RCC 7860 (cell line): Measurements from ENCODE around the gene TNPO3.

Source experiments
- DNase-seq: peaks from one replicate; pipeline ENCODE4 v3.0.0-alpha.2; 2015; ENCODE audit warnings: low spot score
- FAIRE-seq: peaks from 2 replicates; lab custom pipeline; 2012; peaks lifted over from hg19 to GRCh38; lab: Jason Lieb, UNC

The TNPO3 gene

DNA sequence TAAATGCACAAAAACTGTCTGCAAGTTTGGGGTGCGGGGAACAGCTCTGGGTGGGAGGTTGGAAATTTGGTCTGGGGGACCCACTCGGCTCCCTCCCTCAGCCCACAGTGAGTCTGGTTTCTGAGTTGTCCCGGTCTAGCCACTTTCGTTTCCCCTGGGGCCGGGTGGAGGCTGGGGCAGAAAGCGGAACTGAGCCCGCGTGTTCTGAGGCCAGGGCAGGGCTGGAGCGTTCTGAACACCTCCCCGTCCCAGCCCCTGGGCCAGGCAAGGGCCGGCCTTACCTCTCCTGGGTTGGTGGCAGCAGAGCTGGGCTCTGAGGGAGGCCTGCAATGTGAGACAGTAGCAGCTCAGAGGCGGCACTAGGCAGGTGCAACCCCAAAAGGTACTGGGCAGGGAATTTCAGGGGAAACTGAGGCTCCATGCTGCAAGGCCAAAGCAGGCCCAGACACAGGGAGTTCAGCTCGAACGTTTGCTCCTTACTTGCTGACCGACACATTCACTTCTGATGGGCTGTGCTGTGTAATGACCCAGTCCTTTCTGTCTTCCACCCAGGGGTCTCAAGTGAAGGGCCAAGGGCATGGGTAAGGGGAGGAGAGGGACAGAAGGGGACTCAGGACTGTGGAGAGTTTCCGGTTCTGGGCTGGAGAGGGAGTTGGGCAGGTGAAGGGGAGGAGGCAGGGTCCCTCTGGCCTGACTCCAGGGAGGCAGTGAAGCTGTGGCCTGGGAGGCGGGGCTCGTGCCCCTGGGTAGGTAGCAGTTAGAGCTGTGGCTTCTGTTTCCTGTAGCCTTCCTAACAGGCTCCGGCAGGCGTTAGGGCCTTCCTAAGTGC is 114.2 kb downstream of the TNPO3 start:
- FAIRE-seq: no peak
- no peak for DNase-seq

DNA sequence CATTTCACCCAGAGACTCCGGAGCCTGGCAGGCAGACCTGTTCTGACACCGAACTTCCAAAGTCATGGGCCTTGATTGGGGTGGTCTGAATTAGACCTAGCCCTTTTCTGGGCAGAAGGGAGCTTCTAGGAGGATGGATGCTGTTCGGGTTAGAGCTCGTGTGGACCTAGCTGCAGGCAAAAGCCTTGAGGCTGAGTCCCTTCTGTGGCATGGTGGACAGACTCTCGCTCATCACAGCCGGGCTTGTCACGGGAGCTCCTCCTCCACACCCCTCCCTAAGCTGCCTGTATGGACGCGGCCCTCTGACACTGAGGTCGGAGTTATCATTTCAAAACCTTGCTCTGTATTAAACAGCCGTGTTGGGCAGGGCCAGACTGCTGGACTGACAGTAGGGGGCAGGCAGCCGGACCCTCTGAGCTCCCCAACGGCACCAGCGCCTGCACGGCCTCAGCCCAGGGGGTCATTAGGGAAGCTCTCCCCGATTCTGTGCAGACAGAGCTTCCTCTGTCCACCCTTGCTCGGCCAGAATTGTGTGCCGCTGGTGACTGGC is 115.0 kb downstream of the TNPO3 start:
- no peak for FAIRE-seq
- DNase-seq: no peak

DNA sequence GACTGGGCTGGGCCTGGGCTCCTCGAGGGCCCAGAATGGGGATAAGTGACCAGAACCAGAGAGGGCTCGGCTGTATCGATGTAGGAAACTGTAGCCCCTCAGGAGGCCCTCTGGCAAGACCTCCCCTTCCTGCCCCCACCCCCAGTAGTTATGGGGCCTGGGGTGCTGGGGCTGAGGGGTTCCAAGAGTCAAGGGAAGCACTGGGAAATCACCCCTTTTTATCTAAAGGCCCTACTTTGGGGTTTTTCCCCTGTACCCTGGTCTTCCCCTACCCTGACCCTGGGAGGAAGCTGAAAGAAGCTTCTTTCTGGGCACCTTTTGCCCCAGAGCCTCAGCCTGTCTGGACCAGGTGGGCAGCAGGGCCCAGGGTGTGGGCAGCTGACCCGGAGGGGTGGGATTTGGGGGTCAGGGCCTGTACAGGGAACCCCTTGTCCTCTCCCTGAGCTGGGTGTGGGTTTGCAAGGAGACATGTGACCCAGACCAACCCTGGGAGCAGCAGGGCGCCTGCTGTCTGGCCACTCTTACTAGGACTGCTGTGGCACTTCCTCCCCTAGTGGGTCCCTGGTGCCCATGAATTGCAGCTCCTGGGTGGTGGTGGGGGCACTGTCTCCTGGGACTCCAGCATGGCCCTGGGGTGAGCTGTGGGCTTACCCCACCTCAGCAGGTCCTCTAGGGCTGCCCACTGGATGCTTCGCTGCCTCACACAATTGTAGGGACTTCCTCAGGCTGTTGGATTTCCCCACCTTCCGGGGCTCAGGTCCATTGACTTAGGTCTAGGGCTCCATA is 115.6 kb downstream of the TNPO3 start:
- FAIRE-seq: no peak
- no peak for DNase-seq

DNA sequence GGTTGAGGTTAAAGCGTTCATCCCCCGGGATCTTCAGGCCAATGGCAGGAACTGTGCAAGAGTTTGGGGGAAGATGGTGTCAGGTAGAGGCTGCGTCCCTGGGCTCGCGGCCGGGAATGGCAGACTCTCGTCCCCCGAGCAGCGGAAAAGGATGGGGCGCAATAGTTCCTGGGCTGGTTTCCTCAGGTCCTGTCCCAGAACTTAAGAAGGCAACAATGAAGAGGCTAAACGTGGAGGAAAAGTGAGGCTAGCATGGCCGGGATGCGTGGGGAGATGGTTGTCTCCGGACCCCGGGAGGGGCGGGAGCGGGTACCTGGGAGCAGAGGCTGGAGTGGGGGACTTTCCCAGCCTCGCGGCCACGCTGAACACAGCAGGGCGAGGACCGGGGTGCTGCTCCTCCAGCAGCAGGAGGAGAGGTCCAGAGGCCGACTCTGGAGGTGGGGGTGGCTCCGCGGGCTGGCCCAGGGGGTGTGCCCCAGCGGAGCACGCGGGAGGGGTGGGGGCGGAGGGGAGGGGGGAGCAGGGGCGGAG is 116.3 kb downstream of the TNPO3 start:
- FAIRE-seq (no peak), DNase-seq (no peak)

DNA sequence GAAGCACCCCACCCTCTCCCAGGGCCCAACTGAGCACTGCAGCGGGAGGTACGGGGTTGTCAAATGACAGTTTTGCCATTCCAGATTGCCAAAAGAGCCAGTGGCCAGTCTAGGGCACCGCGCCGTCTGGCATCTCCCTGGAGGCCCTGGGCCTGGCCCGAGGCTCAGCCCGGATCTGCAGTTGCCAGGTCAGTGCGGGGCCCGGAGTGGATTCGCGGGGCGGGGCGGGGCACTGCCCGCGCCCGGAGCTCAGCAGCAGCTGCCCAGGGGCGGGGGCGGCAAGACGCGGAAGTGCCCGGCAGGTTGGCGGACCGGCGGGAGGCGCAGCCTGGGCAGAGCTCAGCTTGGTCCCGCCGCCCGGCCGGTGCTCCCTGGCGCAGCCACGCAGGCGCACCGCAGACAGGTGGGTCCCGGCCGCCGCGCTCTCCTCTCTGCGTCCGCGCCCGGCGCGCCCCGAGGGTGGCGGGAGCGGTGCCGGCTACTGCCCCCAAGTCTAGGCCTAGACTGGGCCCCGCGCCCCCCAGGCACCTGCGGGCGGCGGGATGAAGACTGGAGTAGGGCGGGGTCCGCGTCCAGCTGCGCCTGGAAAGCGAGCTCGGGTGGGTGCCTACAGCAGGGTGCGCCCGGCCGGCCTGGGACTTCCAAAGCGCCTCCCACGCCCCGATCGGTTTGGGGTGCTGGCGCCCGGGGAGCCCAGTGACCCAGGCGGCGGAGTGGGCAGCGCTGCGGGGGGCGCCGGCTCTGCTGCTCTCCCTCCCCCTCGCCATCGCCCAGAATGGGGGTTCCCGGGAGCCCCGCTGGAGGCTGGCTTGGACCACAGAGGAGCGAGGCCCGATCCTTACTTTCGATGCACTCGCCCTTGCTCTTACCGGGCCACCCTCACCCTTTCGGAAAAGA is 117.0 kb downstream of the TNPO3 start, which contains the start of gene IRF5:
Gene IRF5, plus strand, starts transcription at position 281 of the 897 bp plus-strand sequence. CDS start 4,155 bp downstream, outside the sequence.
- DNase-seq (peak; percentile 53), FAIRE-seq (no peak)

DNA sequence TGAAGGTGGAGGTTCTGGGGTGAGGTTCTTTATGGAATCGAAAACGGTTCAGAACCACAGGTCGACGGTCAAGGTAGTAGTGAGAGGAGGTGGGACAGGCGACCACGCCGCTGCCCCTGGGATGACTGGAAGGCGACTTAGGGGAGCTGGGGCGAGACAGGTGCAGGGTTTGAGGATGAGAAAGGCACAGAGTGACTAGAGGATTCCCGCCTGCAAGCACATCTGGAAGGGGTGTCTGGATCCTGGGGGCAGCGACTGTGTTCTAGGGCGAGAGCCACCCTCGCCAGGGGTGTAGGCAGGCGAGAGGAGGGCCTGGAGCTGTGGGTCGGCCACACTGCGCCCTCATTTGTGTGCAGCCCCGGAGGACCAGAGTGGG is 117.7 kb downstream of the TNPO3 start:
- no peak for FAIRE-seq

DNA sequence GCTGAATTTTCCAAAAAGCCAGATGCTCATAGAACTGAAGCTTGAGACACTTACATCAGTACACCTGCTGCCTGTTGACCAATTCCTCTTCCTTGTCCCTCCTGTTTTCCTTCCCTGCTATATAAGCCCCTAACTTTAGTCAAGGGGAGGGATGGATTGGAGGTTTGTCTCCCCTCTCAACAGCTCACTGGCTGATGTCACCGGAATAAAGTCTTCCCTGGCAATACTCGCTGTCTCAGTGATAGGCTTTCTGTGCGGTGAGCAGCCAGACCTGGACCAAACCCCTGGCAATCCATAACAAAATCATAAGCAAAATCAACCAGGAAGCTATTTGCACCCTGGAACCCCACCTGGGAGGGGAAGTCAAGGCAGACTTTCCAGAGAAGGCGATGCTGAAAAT is 118.1 kb downstream of the TNPO3 start:
- DNase-seq (no peak), FAIRE-seq (no peak)

More for the DNA sequence above, 117.7 kb downstream of the TNPO3 start:
- no peak for DNase-seq

DNA sequence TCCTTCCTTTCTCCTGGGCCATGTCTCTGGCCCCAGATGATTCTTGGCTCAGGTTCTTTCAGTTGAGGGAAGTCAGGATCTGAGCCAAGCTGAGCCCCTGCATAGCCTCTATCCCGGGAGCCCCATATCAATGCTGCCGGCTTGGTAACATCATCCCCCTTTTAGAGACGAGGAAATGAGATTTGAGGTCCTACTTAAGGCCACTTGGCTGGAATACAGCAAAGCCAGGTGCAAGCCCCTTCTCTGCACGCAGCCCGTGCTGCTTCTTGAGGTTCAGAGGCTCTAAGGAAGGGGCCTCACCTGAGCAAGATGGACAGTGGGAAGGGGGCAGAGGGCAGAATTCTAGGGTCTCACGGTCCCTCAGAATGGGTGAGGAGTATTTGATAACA is 119.6 kb downstream of the TNPO3 start:
- FAIRE-seq: no peak
- DNase-seq: no peak

DNA sequence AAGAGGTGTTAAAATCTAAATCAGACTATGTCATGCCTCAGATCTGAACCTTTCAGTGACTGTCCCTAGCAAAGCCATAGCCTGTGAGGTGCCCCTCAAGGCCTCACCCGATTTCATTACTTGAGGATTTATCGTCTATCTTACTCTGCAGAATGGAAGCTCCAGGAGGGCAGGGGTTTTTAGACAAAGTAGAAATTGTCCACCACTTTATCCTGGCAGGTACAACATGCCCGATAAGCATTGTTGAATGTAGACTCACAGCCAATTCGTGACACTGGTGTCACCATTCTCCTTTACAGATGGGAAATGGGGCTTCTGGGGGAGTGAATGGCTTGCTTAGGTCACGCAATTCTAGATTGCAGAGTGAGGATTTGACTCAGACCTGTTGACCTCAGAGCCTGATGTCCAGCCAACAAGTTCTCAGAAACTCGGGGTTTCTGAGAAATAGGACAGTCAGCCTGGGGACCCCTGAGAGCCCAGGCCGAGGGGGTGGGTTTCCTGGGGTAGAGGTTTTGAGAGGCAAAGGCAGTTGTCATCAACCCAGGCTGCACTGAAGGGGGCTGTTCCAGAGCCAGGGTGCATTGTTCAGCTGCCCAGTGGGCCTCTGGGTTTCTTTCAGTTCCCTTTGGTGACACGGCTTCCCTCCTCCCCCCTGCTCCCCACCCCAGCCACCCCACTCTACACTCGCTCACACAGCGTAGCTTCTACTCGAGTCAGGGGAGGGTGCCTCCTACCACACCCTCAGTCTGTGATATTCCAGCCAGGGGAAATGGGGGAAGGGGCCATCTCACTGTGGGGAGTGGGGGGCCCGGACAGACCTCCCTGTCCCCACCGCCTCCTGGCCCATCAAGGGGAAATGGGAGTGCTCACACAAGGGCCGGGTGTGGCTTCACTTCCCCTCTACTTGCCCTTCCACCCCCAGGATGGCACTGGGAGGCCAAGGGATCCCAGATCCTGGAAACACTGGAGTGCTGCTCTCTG is 120.3 kb downstream of the TNPO3 start:
- DNase-seq (no peak), FAIRE-seq (no peak)

DNA sequence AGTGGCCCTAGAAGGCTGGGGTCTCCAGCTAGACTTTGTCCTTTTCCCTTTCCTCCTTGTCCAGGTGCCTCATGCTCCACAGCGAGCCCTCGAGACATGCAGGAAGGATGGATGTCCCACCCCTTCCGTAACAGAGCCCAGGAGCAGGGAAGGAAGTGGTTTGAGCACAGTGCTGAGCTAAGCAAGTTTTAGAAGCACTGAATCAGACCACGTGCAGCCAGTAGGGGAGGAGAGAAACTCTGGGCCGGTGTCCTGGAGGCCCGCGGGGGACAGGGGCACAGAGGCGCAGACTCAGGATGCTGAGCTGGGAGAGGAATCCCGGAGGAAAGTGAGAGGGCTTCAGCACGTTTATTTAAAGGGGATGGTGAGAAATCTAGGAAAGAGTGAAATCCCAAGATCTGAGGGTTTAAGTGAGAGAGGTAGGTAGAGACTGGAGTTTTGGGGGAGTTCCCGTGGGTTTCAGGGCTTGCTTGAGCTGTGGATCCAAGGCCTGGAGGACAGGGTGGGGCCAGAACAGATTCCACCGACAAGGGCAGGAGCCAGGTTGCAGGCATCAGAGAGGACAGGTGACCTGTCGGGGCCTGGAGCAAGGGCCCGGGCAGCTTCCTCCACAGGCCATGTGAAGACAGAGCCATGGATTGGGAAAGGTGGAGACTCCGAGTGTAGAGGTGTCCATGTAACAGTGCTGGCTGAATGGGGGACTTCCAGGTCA is 121.6 kb downstream of the TNPO3 start:
- FAIRE-seq (no peak), DNase-seq (no peak)

DNA sequence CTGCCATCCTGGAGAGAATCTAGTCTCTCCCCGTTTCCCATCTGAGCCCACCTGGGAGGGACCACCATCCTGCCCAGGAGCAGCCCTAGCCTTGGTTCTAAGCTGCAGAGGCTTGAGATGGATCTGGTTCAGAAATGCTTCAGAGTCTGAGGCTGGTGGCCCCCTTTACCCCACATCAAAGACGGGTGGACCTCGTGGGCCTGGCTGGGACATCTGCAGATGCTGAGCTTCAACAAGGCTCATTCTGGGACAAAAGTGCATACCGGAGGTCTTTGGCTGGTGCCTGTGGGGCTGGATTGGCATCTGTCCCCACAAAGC is 122.1 kb downstream of the TNPO3 start:
- FAIRE-seq (no peak), DNase-seq (no peak)

DNA sequence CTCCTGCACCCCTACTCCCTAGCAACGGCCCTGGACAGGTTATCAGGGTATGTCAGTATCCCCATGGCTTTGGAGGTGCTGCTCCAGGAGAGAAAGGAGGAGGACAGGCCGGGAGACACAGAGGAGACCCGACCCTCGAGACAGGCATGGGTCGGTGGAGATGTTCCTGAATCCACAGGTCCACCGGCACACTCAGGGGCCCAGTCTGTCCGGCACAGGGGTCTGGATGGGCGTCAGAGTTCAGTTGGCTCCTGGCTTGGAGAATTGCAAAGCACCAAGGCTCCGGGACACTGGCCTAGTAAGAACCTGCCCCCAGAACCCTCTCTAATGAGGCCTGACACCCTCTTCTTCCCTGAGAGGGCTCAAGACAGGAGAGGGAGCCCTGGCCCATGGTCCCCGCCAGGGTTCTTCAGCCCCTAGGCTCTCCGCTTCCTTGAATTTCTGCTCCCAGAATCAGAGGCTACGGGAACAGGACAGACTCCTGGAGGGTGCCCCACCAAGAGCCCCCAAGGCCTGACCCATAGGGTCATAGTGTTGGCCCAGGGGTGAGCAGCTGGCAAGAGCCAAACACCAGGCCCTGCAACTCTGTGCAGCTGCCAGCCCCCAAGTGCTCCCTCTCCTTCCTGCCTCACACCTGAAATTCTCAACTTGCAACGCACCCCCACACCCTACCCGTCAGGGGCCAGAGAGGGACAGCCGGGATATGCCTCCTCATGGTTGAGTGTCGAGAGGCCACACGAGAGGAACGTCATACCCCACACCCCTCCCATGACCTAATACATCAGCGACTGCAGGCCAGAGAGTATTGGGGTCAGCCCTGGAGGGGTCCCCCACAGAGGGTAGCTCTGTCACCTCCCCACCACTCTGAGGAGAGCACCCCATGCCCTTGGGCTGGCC is 122.7 kb downstream of the TNPO3 start:
- no peak for DNase-seq
- no peak for FAIRE-seq

DNA sequence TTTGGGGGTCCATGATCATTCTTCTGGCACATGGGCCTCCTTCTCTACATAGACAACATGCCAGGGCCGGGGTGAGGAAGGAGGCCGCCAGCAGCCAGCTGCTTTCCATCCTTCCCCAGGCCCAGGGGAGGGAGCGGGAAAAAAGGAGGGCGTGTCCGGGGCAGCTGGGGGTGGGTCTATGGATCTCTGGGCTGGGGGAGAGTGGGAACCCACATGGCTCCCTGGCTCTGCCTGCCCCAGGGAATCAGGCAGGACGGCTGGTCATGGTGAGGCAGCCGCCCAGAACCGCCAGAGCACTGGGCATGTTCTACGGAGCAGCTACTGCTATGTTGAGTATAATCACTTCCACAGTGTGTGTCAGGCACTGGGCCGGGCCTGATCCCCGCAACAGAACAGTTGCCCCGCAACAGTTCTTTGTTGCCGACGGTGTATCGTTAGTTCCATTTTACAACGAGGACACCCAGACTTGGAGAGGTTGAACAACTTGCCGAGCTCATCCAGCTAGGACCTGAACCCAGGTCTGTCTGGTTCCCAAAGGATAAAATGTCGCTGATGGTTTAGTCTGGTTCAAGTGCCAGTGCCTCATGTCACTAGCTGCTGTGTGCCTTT is 123.6 kb downstream of the TNPO3 start:
- FAIRE-seq (no peak), DNase-seq (no peak)

DNA sequence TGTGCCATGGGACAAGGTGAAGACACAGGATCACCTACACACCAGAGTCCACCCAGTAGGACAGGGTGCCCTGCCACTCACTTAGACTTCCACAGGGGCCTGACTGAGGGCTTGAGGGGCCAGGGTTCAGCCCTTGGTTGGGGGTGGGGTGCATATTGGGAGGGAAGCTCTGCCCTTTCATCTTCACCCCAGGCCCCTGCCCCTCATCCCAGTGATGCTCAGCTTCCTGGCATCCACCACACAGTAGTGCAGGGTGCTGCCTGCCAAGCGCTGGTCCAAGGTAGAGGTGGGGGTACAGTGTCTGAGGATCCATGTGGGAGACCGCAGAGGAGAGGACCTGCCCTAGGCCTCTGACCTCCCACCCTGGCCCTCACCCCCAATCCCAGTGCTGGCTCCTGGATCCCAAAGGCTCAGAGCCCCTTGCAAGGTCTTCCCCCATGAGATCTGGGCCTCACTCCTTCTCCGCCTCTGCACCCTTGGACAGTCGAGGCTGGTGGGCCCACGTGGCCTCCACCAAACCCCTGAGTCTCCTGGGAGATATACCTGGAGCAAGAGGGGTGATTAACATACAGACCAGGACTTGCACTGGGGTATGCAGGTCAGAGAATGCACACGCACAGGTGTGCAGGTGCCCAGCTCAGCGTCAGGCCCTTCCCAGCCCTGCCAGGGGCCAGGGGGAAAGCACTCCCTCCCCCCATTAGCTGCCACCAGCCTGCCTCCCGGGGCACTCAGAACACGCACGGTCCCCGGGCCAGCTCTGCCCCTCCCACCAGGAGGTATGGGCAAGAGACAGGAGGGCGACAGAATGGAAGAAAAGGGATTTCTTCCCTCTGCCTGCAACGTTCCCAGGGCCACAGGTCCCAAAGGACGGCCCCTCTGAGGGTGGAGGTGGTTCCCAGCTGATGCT is 125.8 kb downstream of the TNPO3 start:
- FAIRE-seq (no peak), DNase-seq (no peak)

DNA sequence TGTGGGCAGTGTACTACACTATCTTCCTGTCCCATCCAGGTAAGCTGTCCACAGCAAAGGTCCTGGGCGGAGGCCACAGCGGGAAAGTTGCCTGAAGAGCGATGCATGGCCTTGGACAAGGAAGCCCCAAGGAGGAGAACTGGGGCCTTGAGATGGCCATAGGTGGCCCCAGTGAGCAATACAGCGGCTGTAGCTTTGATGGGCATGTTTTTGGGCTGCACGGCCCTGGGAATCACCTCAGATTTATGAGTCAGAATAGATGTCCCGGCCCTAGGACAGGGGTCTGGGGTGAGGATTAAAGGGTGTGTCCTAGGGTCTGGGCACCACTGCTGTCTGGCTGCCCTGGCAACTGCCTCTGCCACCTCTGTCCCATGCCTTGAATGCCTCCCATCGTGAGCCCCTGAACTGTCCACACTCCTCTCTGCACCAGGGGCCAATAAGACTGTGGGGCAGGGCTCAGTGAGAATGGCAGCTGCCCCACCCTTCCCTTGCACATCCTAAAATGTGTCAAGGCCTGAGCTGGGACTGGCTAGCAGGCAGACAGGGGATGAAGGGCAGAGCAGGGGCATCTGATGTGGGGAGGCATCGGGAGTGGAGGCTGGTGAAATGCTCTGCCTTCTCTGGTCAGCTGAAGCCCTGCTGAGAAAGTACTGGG is 126.6 kb downstream of the TNPO3 start:
- no peak for FAIRE-seq
- DNase-seq: no peak
